ENCODE results near the gene FAM219A.
"Not testable (repeated sequence)": the region's sequence is repeated elsewhere in the genome, so short reads cannot be mapped to it uniquely, and the experiment has no call there.

The FAM219A gene

GRCh38 chr9:34374339-34374738 is 84.0 kb downstream of the FAM219A start:
- 83 to 87% methylated on average over 3 of the region's 3 CpGs for WGBS, 2 experiments
- Histone ChIP-seq H3K36me3 (ENCODE audit: control insufficient read depth, insufficient read depth, low read length) (no peaks in the 10 kb centered on the region), H3K9me3 (ENCODE audit: control insufficient read depth, low read length) (no peaks in the 10 kb centered on the region), H3K27me3 (ENCODE audit: control insufficient read depth, insufficient read depth, low read length, poor library complexity, severe bottlenecking) (peaks cover 52% of the 10 kb centered on the region), H3K4me1 (ENCODE audit: control insufficient read depth, insufficient read depth, low read length) (no peaks in the 10 kb centered on the region), H3K4me3 (ENCODE audit: insufficient read depth, low read depth, low read length) (no peak overlapping the region), H3K27ac (ENCODE audit: insufficient read depth, low read depth, low read length, poor library complexity, severe bottlenecking) (no peak overlapping the region)

GRCh38 chr9:34373749-34374148 is 84.6 kb downstream of the FAM219A start:
- WGBS, 2 experiments = 89 to 90% methylated on average over 2 of the region's 2 CpGs
- H3K36me3 ChIP-seq (ENCODE audit: control insufficient read depth, insufficient read depth, low read length) = no peaks in the 10 kb centered on the region

GRCh38 chr9:34372467-34373011 is 85.8 kb downstream of the FAM219A start:
- Histone ChIP-seq H3K27me3 (ENCODE audit: control insufficient read depth, insufficient read depth, low read length, poor library complexity, severe bottlenecking) (peaks cover 34% of the 10 kb centered on the region), H3K9me3 (ENCODE audit: control insufficient read depth, low read length) (no peaks in the 10 kb centered on the region), H3K27ac (ENCODE audit: insufficient read depth, low read depth, low read length, poor library complexity, severe bottlenecking) (no peak overlapping the region), H3K36me3 (ENCODE audit: control insufficient read depth, insufficient read depth, low read length) (no peaks in the 10 kb centered on the region), H3K4me3 (ENCODE audit: insufficient read depth, low read depth, low read length) (no peak overlapping the region), H3K4me1 (ENCODE audit: control insufficient read depth, insufficient read depth, low read length) (no peaks in the 10 kb centered on the region)
- WGBS, 2 experiments = 96% methylated on average over 41 of the region's 41 CpGs

More at GRCh38 chr9:34373749-34374148, 84.6 kb downstream of the FAM219A start:
- Histone ChIP-seq H3K9me3 (ENCODE audit: control insufficient read depth, low read length) (no peaks in the 10 kb centered on the region), H3K4me1 (ENCODE audit: control insufficient read depth, insufficient read depth, low read length) (no peaks in the 10 kb centered on the region), H3K27me3 (ENCODE audit: control insufficient read depth, insufficient read depth, low read length, poor library complexity, severe bottlenecking) (peaks cover 47% of the 10 kb centered on the region), H3K4me3 (ENCODE audit: insufficient read depth, low read depth, low read length) (no peak overlapping the region), H3K27ac (ENCODE audit: insufficient read depth, low read depth, low read length, poor library complexity, severe bottlenecking) (no peak overlapping the region)

GRCh38 chr9:34371886-34372466 is 86.4 kb downstream of the FAM219A start:
- Histone ChIP-seq H3K4me1 (ENCODE audit: control insufficient read depth, insufficient read depth, low read length) (no peaks in the 10 kb centered on the region), H3K9me3 (ENCODE audit: control insufficient read depth, low read length) (no peaks in the 10 kb centered on the region), H3K27me3 (ENCODE audit: control insufficient read depth, insufficient read depth, low read length, poor library complexity, severe bottlenecking) (peaks cover 29% of the 10 kb centered on the region), H3K36me3 (ENCODE audit: control insufficient read depth, insufficient read depth, low read length) (no peaks in the 10 kb centered on the region), H3K27ac (ENCODE audit: insufficient read depth, low read depth, low read length, poor library complexity, severe bottlenecking) (no peak overlapping the region), H3K4me3 (ENCODE audit: insufficient read depth, low read depth, low read length) (no peak overlapping the region)
- WGBS, 2 experiments = 97 to 98% methylated on average over 60 of the region's 60 CpGs

DNA sequence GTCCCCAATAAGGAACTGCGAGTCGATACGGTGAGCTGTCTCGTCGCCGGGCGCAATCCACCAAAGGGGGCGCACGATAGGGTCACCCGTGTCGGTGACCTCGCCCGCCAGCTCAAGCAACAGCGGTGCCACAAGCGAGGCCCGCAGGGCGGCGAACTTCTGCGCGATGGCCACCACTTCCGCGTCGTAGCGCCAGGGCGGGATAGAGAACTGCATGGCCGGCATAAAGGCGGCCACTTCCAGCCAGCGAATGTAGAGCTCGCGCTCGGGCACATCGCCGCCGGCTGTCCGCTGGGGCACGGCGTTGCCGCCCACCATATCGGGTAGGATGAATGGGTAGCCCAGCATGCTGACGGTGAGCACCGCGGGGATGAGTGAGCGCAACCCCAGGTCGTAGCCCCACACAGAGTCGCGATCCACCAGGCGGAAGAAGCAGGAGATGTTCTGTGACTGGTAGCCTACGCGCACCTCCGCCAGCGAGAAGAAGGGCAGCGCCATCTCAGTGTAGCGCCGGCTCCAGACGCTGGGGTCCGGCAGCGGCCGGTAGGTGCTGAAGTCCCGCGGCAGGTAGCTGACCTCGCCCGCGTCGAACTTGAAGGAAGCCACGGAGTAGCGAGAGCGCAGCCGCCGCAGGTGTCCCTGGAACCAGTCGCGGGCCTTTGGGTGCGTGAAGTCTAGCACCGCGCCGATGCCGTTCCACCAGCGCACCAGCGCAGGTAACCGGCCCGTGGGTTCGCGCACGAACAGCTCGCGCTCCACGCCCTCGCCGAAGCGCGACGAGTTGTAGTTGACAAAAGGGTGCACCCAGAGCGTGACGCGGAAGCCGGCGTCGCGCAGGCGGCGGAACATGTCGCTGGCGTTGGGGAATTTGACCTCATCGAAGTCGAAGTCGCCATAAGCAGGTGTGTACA is 87.1 kb downstream of the FAM219A start:
- Histone ChIP-seq H3K4me1 (ENCODE audit: control insufficient read depth, insufficient read depth, low read length) (no peaks in the 10 kb centered on the region), H3K27ac (ENCODE audit: insufficient read depth, low read depth, low read length, poor library complexity, severe bottlenecking) (no peak overlapping the region), H3K36me3 (ENCODE audit: control insufficient read depth, insufficient read depth, low read length) (no peaks in the 10 kb centered on the region), H3K27me3 (ENCODE audit: control insufficient read depth, insufficient read depth, low read length, poor library complexity, severe bottlenecking) (peaks cover 21% of the 10 kb centered on the region), H3K9me3 (ENCODE audit: control insufficient read depth, low read length) (no peaks in the 10 kb centered on the region), H3K4me3 (ENCODE audit: insufficient read depth, low read depth, low read length) (no peak overlapping the region)
- 97% methylated on average over 105 of the region's 105 CpGs for WGBS, 2 experiments

GRCh38 chr9:34370335-34370969 is 87.9 kb downstream of the FAM219A start:
- H3K27ac ChIP-seq (ENCODE audit: insufficient read depth, low read depth, low read length, poor library complexity, severe bottlenecking) = no peak overlapping the region
- H3K9me3 ChIP-seq (ENCODE audit: control insufficient read depth, low read length) = no peaks in the 10 kb centered on the region
- H3K27me3 ChIP-seq (ENCODE audit: control insufficient read depth, insufficient read depth, low read length, poor library complexity, severe bottlenecking) = peaks cover 14% of the 10 kb centered on the region
- no peaks in the 10 kb centered on the region for H3K4me1 ChIP-seq (ENCODE audit: control insufficient read depth, insufficient read depth, low read length)
- no peak overlapping the region for H3K4me3 ChIP-seq (ENCODE audit: insufficient read depth, low read depth, low read length)
- WGBS, 2 experiments = 96% methylated on average over 22 to 23 of the region's 23 CpGs
- H3K36me3 ChIP-seq (ENCODE audit: control insufficient read depth, insufficient read depth, low read length) = no peaks in the 10 kb centered on the region

- no peak overlapping the region for H3K27ac ChIP-seq (ENCODE audit: insufficient read depth, low read depth, low read length, poor library complexity, severe bottlenecking)
- peaks cover 5% of the 10 kb centered on the region for H3K27me3 ChIP-seq (ENCODE audit: control insufficient read depth, insufficient read depth, low read length, poor library complexity, severe bottlenecking)
- H3K9me3 ChIP-seq (ENCODE audit: control insufficient read depth, low read length) = no peaks in the 10 kb centered on the region
- H3K4me1 ChIP-seq (ENCODE audit: control insufficient read depth, insufficient read depth, low read length) = peaks cover 4% of the 10 kb centered on the region
- no peak overlapping the region for H3K4me3 ChIP-seq (ENCODE audit: insufficient read depth, low read depth, low read length)
- WGBS, 2 experiments = 82 to 83% methylated on average over 4 of the region's 4 CpGs
- H3K36me3 ChIP-seq (ENCODE audit: control insufficient read depth, insufficient read depth, low read length) = no peaks in the 10 kb centered on the region
Measured at GRCh38 chr9:34369636-34370035, 88.7 kb downstream of the FAM219A start.

- peaks cover 12% of the 10 kb centered on the region for H3K4me1 ChIP-seq (ENCODE audit: control insufficient read depth, insufficient read depth, low read length)
- not testable (repeated sequence) for H3K27me3 ChIP-seq (ENCODE audit: control insufficient read depth, insufficient read depth, low read length, poor library complexity, severe bottlenecking); H3K27ac ChIP-seq (ENCODE audit: insufficient read depth, low read depth, low read length, poor library complexity, severe bottlenecking); H3K4me3 ChIP-seq (ENCODE audit: insufficient read depth, low read depth, low read length); H3K36me3 ChIP-seq (ENCODE audit: control insufficient read depth, insufficient read depth, low read length); H3K9me3 ChIP-seq (ENCODE audit: control insufficient read depth, low read length)
- WGBS, 2 experiments = 91 to 93% methylated on average over 5 of the region's 5 CpGs
Measured at GRCh38 chr9:34368796-34369195, 89.6 kb downstream of the FAM219A start.

- peaks cover 21% of the 10 kb centered on the region for H3K4me1 ChIP-seq (ENCODE audit: control insufficient read depth, insufficient read depth, low read length)
- WGBS, 2 experiments = 85 to 91% methylated on average over 3 of the region's 3 CpGs
- H3K4me3 ChIP-seq (ENCODE audit: insufficient read depth, low read depth, low read length); H3K36me3 ChIP-seq (ENCODE audit: control insufficient read depth, insufficient read depth, low read length); H3K27ac ChIP-seq (ENCODE audit: insufficient read depth, low read depth, low read length, poor library complexity, severe bottlenecking); H3K27me3 ChIP-seq (ENCODE audit: control insufficient read depth, insufficient read depth, low read length, poor library complexity, severe bottlenecking); H3K9me3 ChIP-seq (ENCODE audit: control insufficient read depth, low read length): not testable (repeated sequence)
Measured at GRCh38 chr9:34367751-34368410, 90.5 kb downstream of the FAM219A start.

Data from ectodermal cell (in vitro differentiated cells).